Measurements from ENCODE around the gene PHOX2B. TPM values are rescaled to one million over a fixed set of nuclear protein-coding genes. Genes with fewer than 3 reads are reported as not detected.
"Not testable (repeated sequence)": the region's sequence is repeated elsewhere in the genome, so short reads cannot be mapped to it uniquely, and the experiment has no call there.

PHOX2B gene
- total RNA-seq, 1 donor from 2014 or later = not detected

DNA sequence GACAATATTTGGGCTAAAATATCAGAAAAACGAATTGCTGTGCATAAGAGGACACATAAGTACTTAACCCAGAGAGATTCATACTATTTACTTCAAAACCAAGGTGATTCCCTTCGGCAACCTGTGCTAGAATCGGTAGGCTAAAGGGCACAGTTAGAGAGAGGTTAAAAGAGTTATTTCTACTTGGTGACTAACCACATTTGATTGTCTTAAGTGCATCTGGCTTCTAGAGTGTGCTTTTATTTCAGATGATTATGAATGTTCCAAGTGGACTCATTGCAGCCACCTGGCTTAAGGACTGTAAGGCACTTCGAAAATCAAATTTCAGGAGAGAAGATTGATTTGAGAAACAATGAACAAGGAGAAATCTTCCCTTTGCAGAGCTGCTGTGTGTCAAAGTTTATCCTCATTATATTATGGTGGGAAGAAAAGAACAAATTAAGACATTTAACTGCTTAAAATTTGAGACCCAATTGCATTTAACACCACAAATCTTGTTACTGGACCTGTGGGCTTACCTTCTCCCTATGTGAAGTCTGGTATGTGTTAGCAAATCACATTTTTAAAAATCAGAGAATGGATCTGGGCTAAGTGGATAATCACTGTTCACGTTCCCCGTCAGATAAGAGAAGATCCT is 34.0 kb downstream of the PHOX2B start:
- intact Hi-C loops (cut with micrococcal nuclease) = no loop called here

DNA sequence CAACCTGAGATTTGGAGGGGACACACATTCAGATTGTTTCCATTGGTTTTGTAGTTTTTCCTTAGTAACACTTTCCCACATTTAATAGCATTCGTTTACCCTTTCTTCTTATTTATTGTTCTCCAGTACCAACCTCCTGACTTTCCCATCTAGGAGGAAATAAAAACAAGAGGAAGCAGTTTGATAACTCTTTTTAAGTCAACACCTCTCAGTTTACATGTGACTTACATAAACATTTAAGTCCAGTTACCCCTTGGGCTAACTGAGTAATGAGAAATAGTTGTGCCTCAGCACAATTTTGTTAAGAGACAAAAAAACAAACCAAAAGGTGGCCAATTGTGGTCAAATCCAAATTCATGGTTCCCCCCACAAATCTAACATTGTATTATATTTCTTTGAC is 34.8 kb downstream of the PHOX2B start:
- intact Hi-C loops (cut with micrococcal nuclease) = no loop called here

DNA sequence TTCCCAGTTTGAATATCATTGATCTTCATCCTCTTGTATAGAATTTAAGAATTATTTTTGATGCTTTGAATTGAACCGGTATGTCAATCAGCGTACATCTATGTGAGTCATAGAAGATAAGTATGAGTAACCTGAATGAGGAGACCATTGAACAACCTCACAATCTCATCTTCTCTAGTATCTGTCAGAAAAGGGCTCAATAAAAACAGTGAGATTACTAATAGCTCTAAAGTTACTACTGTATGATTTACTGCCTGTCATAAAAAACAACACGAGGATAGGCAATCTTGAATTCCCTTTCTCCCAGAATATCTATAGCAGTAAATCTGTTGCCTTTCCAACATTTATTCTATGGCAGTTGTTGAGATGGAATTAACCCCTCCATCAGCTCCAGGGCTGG is 36.1 kb downstream of the PHOX2B start:
- intact Hi-C loops (cut with micrococcal nuclease) = no loop called here

DNA sequence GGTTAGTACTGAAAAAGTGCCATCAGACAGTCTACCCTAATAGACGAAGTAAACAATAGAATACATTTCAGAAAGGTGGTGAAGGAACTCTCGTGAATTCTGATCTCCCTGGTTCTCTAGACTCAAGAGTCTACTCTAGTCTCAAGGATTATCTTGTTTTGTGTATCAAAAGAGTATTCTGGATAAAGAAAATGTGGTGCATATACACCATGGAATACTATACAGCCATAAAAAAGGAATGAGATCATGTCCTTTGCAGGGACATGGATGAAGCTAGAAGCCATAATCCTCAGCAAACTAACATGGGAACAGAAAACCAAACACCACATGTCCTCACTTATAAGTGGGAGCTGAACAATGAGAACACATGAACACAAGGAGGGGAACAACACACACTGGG is 36.9 kb downstream of the PHOX2B start:
- intact Hi-C loops (cut with micrococcal nuclease) = not testable (repeated sequence)

DNA sequence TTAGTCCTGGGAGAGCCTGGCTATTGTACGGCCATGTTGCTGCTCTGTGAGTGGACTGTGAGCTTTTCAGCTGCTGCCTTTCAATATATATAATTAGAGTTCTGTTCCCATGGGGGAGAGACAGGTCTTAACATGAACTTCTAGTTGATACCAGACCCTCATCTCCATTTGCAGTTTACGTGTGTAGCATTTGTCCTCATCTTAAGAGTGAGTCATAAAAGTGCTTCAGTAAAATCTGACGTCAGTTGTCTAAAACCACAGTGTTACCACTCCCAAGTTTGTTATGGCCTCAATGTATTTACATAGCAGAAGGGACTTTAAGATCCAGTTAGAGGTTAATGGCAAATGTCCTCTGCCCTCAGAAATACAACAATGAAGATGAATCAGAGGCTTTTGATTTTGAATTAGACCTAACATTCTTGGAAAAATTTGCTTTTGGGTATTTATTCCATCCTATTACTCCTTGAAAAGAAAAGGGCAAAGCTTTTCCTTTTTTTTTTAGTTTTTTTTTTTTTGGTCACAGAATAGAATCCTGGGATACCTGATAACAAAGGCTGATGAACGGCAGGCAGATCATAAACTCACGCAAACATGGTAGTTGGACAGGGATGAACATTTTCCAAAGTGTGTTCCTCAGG is 38.6 kb downstream of the PHOX2B start:
- intact Hi-C loops (cut with micrococcal nuclease) = no loop called here

- intact Hi-C loops (cut with micrococcal nuclease) = no loop called here
Observed at GRCh38 chr4:41703785-41704184, 44.7 kb downstream of the PHOX2B start.

DNA sequence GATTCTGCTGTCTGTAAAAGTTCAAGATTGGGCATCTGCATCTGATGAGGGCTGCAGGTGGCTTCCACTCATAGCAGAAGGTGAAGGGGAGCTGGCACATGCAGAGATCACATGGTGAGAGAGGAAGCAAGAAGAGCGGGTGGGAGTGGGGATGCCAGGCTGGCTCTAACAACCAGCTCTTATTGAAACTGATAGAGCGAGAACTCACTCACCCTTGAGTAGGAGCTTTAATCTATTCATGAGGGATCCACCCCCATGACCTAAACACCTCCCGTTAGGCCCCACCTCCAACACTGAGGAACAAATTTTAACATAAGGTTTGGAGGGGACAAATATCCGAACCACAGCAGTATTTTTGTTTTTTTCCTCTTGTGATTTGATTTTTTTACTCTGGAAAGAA is 45.8 kb downstream of the PHOX2B start:
- intact Hi-C loops (cut with micrococcal nuclease) = no loop called here

GRCh38 chr4:41701983-41702382 is 46.5 kb downstream of the PHOX2B start:
- intact Hi-C loops (cut with micrococcal nuclease) = no loop called here

- intact Hi-C loops (cut with micrococcal nuclease) = no loop called here
Observed at GRCh38 chr4:41696763-41697162, 51.8 kb downstream of the PHOX2B start.

DNA sequence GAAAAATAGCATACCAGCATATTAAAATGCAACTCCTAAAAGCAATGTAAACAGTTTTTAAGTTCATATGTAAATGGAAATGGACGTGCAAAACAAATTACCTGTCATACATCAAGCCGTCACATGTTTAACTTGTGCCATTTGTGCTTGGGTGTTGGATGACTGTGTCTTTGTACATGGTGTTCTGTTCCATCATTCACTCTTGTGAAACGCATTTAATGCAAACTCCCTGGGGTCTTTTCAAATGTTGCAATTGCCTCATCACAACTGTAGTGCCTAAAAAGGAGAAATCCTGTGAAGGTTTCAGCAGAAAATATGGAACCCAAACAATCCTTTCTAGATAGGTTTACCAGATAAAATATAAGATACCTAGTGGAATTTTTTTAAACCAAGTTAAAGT is 52.4 kb downstream of the PHOX2B start:
- intact Hi-C loops (cut with micrococcal nuclease) = no loop called here

Other genes starting within 250 kb of the PHOX2B start
- gene LIMCH1, start 210.6 kb downstream of the PHOX2B start, total RNA-seq = not detected in 2 replicates
- 69.9 and 71.1 TPM in 2 replicates for gene TMEM33, start 186.7 kb upstream of the PHOX2B start, total RNA-seq
- 0.32 TPM in 2 replicates for gene DCAF4L1, start 233.0 kb upstream of the PHOX2B start, total RNA-seq
- 33.1 and 37.9 TPM in 2 replicates for gene SLC30A9, start 241.8 kb upstream of the PHOX2B start, total RNA-seq